NCI-H2171 (cell line): ENCODE results near the gene FARP1.

ENCODE experiments used
- DNase-seq: peaks from one replicate; lab custom pipeline; 2025; lab: John Stamatoyannopoulos, UW

Gene FARP1

DNA sequence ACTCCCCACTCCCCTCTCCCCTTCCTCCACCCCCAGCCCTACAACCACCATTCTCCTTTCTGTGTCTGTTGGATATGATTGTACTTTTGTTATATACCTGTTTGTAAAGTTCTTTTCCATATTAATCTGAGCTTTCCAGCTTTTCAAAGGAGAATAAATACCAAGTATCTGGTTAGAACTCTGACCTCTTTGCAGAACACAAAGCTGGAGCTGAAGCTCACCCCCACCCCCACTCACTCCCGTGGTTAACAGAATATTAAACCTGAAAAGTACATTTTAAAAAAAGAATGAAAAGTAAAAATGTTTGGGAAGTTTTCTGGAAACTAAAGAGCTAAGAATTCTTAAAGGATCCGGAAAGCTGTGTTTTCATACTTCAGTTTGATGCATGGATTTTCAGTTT is 189.3 kb downstream of the FARP1 start:
- DNase-seq: no peak

DNA sequence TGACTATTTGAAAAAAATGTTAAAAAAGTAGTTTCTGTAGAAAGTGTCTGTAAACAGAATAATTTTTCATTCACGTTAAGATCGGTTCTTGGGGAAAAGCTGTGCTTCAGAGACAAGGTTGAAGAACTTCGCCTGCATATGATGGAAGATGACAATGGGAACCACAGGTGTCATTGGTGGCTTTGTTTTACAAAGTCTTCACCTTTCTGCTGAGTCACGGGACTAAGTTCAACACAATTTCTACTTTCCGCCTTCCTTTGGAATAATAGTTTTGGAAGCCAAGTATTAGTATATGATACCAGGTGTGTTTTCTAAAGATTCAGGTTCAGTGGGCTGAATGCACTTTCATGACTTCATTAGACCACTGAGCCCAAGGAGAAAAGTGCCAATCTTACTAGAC is 189.8 kb downstream of the FARP1 start:
- DNase-seq: no peak

DNA sequence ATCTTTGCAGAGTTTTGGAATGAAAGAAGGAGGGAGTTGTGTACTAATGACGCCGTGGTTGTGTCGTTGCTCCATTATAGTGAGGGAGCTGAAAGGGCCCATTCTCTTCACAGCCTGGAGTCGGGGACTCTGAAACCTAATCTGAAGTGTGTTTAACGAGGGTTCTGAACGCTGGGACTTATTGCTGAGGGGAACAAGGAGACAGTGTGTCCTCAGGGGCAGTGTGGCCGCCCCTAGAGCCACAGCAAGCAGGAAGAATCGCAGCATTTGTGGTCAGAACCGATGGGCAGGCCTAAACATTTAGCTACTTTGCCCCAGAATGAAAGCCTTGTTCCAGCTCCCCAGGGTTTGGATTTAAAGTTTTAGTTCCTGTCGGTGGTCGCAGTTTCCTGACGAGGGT is 190.6 kb downstream of the FARP1 start:
- DNase-seq: no peak

DNA sequence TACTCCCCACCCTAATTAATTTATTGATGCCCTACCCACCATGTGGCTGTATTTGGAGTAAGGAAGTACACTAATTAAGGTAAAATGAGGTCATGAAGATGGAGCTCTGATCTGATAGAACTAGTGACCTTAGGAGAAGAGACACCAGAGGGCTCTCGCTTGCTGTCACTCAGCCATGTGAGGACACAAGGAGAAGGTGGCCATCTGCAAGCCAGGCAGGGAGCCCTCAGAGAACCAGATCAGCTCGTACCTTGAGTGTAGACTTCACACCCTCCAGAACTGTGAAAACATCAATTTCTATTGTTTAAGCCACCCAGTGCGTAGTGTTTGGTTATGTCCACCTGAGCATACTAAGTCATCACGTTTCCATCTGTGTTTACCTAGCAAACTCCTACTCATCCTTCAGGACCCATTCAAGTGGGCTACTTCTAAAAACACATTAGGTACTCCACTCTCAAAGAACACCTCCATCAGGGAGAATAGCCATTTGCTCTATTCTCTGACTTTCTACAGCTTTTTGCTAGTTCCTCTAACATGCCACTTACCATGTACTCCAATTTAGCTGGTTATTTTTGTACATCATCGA is 191.8 kb downstream of the FARP1 start:
- DNase-seq: no peak

DNA sequence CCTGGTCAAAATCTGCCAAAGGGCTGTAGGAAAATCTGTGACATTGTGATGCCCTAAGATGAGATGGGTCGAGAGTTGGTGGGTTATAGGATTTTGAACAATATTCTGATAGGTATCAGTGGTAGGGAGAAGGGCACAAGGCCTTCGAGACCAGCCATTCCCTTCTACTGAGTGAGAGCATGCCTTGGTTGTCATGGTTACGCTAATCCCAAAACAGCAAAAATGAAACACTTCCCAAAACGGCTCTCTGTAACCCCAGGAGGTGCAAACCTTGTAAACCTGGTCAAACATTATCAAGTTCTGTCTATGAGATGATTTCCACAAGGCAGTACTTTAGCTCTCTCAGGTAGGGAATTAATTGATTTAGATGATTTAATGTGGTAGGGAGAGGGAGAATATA is 192.8 kb downstream of the FARP1 start:
- no peak for DNase-seq

DNA sequence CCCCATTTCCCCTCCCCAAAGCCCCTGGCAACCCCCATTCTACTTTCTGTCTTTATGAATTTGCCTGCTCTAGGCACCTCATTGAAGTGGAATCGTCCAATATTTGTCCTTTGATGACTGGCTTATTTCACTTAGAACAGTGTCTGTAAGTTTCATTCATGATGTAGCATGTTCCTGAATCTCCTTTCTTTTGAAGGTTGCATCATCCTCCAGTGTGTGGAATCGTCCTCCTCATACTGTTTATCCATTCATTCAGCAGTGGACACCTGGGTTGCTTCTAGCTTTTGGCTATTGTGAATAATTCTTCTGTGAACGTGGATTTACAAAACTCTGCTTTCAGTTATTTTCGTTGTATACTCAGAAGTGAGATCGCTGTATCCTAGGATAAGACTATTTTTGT is 195.4 kb downstream of the FARP1 start:
- no peak for DNase-seq

DNA sequence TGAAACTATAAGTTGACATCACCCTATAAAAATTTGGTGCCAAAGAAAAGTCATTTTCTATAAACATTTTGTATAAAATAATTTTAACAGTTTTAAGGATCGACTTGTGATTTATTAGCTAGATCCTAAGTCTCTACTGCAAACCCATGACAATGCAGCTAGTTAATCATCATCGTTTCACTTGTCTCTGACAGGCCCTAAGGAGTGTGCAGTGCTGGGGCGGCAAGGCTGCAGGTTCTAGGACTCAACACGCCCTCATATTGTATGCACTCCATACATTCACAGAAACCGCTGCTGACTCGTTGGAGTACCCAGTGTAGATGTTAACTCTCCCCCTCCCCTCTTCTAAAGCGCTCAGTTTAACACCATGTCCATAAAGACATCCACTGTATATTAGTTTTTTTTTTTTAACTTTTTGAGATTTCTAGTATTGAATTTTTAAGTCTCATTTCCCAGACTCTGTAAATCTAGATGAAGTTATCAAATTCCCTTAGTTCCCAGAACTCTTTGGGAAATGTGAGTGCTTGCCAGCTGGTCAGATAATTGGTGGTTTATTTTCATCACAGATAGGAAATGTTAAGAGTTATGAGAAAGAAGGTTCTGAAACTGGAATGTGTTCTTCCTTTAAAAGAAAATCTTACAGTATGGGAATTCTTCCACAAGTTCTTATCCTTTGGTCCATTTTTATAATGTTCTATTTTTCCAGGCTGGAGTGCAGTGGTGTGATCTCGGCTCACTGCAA is 197.0 kb downstream of the FARP1 start:
- DNase-seq: no peak

DNA sequence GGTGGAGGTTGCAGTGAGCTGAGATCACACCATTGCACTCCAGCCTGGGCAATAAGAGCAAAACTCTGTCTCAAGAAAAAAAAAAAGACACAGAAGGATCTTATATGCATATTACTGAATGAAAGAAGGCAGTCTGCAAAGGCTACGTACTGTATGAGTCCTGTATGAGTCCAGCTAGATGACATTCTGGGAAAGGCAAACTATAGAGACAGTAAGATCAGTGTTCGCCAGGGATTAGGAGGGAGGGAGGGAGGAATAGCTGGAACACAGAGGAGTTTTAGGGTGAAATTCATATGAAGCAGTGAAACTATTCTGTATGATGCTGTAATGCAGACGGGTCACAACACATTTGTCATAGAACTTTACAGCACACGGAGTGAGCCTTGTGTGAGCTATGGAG is 200.1 kb downstream of the FARP1 start:
- DNase-seq: no peak

DNA sequence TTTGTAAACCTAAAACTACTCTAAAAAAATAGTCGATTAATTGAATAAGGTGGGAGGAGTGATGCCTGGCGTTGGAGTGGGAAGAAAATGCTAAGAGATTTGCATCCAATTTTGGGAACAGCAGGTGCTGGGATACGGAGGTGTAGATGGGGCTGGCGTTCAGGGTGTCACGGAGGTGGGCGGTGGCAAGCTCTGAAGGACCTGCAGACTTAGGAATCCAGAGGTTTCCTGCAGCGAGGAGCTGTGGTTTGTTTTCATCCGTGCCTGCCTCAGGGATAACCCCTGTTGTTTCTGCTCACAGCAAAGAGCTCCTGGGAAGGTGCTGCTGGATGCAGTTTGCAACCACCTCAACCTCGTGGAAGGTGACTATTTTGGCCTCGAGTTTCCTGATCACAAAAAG is 200.6 kb downstream of the FARP1 start:
- no peak for DNase-seq

DNA sequence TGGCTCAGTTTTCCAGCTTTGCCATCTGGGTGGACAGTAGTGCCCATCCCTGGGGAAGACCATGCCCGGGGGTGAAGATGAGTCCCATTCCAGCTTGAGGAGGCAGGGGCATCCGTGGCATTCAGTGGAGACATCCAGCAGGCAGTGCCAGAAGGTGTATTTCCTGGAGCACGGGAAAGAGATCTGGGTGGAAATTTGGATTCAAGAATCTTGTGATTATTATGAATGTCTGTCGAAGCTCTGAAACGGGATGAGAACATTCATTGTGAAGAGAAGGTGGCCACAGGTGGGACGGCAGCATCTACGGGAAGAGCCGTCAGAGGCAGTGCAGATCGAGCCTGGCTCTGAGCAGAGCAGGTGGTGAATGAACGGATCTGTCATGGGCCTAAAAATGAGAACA is 201.5 kb downstream of the FARP1 start:
- no peak for DNase-seq

DNA sequence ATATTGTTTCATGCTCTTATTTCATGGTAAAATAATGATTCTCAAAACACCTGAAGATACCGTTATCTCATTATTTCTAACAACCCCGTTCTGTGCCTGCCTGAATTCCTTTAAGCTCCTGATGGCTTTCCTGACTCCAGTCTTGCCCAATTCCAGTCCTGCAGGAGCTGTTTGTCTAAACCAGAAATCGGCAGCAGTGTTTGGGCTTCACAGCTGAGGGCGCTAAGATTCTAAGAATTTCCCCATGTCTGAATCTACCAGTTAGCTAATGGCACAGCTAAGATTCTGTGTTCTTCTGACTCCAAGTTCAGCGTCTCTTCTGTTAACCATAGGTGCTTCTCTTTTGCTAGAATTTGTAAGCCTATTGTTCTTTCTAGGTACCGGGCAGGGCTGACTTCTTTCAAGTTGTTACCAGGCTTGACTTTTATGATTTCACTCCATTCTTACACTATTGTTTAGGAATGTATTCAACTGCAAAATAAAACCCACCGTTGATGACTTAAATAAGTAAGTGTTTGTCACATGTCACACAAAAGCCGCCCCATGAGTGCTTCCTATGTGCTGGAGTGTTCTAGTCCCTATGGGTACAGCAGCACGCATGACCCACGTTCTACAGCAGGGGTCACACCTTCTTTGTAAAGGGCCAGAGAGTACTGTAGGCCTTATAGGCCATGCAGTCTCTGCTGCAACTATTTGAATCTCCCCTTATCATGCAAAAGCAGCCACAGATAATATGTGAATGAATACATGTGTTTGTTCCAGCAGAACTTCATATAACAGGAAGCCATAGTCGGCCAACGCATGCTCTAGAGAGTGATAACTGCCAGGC is 202.4 kb downstream of the FARP1 start:
- no peak for DNase-seq

DNA sequence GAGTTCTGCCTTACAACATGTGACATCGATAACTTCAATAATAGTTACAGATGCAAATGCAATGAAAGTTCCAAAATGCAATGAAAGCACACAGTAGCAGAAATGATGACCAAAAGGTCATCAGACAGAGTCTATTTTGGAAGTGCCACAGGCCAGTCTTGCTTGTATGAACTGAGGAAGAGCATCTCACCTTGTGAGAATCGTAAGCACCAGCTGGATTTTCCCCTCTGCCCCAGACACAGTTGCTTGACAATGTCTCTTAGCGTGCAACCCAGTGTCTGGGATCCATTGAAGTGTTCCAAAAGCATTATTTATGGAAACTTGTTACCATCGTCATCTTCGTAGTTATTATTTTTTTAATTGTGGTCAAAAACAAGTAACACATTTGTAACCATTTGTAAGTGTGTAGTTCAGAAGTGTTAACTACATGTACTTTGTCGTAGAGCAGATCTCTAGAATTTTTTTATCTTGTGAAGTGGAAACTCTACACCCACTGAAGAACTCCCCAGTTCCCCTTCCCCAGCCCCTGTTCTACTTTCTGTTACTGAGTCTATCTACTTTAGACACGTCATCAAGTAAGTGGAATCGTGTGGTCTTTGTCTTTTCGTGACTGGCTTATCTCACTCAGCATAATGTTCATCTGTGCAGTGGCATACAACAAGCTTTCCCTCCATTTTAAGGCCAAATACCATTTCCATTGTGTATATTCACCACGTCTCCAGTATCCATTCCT is 204.2 kb downstream of the FARP1 start:
- DNase-seq: no peak

DNA sequence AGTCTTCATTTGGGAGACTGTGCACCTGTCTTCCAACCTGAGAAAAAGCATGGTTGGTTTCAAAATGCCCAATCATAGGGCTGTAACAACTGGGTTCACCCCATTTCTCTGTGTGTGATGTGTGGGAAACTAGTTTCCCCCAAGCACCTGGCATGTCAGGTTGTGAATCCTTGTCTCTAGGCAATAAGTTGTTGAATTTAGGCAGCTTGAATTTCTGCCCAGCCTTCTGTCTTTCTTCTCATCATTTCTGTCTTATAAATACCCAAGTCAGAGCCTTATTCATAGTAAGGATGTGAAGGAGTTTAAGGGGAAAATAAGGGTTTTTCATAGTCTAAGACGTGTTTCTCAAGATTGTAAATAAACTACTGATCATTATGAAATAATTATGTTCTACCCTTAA is 204.9 kb downstream of the FARP1 start:
- DNase-seq: no peak

DNA sequence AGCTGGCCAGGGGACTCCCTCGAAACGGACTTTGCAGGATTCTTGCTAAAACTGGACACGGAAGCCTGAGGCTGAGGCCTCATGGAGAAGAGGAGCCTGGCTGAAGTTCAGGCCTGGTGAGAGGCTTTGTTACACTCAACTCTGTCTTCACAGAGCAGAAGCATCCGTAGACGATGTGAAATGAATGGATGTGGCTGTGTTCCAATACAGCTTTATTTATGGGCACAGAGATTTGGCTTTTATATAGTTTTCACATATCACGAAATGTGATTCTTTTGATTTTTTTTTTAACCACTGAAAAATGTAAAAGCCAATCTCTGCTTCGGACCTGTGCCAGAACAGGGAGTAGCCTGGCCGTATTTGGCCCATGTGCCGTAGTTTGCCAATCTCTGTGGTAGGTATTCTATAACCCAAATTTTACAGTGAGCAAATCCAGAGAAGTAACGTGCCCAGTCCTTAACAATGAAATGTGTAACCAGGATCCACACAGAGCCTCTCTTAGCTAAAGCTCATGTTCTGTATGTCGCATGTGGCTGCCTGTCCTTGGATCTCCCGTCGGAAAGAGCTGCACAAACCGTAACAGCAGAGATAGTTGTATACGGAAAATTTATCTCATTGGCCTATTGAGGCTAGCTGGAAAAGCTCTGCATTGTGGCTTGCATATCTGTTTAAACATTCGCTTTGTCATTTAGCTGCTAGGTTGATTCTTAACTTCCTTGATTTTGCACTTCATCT is 205.7 kb downstream of the FARP1 start:
- DNase-seq: no peak

DNA sequence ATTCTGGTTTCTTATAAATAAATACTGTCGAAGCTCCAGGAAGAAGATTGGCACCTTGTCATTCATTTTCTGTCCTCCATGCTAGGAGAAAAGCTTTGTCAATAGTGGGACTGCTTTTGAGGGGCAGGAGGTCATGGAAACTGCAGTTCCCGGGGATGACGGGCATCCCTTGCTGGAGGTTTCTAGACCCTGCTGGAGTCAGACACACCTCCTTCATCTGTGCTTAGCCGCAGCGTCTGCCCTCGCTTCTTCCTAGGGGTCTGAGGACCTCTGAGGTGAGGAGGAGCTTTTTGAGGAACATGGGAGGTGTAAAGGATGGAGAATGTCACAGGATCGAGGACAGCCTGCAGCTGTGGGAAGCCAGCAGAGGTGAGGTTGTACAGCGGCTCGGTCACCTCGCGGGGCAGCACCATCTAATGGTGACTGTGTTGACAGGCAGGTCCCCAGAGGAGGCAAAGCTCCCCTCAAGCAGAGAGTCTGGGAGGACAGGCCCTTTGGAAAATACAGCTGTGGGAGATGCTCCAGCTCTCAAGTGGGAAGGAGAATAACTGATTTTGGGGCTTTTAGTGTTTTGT is 206.9 kb downstream of the FARP1 start:
- DNase-seq: no peak

DNA sequence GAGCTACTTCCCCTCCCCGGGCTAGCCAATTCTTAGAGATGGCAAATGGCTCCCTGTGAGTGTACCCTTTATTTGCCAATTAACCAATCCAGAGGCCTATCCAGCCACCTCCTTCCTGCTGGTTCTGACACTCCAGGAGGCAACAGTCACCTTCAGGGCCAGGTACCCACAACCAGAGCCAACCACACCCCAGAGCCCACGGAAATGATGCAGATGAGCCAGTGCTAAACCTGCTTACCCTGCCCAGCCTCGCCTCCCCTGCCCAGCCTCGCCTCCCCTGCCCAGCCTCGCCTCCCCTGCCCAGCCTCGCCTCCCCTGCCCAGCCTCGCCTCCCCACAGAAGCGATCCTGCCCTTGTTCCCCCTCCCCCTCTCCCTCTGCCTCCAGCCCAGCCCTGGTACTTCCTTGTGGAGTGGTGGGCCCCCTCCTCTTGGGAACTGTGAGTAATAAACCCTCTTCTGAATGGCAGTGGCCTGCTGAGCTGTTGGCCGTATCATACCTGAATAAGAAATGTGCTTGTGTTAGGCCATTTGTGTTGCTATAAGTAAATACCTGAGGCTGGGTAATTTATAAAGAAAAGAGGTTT is 207.9 kb downstream of the FARP1 start:
- DNase-seq: no peak

DNA sequence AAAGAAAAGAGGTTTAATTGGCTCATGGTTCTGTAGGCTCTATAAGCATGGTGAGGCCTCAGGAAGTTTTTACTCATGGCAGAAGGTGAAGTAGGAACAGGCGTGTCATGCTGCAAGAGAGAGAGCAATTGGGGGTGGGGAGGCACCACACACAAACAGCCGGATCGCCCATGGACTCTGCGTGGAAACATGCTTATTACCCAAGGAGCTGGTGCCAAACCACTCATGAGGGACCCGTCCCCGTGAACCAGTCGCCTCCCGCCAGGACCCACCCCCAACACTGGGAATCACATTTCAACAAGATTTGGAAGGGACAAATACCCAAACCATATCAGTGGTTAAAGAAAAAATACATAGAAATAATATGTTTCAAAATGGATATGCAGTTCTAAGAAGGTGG is 208.7 kb downstream of the FARP1 start:
- no peak for DNase-seq

DNA sequence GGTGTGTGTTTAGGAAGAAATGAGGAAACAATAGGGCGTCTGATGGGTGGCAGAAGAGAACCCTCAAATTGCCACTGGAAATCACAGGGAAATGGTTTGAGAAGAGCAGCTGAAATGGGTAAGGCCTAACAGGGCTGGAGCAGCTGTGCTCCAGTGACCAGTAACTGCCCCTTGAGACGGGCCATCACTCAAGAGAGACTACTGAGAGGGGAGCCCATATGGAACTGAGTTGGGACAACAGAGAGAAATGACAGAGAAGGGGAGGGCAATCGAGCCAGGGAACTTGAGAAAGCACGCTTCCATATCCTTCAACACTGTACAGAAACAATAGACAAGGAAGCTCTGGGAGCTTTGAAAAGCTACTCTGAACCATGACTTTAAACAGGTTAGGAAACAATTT is 209.3 kb downstream of the FARP1 start:
- no peak for DNase-seq

DNA sequence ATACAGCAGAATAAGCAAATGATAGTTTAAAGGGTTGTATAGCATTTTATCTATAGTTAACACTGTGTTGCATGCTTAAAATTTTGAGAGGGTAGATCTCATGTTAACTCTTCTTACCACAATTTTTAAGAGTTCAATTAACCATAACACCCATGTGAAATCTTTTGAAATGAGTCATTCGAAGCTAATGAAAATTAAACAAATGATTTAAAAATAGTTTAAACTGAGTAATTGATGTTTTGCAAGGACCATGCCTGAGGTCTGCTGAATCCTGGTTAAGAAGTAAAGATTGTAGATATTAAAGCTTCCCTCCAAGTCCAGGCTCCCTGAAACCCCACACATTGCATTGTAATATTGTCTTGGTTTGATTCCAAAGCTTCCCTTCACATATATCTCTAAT is 210.9 kb downstream of the FARP1 start:
- DNase-seq: no peak

DNA sequence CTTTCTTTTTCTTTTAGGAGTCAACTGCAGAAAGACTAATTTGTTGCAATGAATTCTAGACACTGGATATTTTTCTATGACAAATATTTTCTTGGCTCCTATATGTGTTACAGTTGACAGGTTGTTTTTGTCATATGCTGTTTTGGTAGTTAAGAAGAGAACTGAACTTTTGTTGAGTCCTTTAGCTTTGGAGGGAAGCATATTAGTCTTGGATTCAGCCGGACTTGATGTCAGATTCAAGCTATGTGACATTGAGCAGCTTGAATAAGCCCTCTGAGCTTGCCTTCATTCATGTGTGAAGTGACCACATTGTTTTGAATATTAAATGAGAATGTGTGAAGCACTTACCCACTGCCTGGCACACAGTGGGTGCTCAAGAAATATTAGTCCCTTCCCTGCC is 216.0 kb downstream of the FARP1 start:
- no peak for DNase-seq

DNA sequence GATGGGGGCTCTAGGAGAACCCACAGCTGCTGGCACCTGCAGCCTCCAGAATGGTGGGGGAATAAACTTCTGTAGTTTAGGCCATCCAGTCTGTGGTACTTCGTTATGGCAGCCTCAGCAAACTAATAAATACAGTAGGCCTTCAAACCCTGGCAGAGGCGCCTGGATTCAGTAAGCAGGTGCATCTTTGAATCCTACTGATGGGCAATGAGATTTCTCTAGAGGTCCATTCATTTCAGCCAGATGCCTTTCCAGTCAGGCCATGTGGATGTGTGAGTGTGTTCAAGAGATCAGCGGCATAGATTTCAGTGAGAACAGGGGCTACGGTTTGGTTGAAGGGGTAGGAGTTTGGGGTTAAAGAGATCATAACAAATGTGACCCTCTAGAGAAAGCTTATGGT is 217.7 kb downstream of the FARP1 start:
- no peak for DNase-seq
